Panc1 (cell line): ENCODE results near the gene SAP130.

ENCODE experiments used
- POLR2AphosphoS5 ChIP-seq: IDR thresholded peaks from 2 replicates; pipeline ENCODE4 v1.6.1; 2012; ENCODE audit warnings: mild to moderate bottlenecking, low read depth, low read length, moderate library complexity
- SIN3A ChIP-seq: IDR thresholded peaks from 2 replicates; pipeline ENCODE4 v1.6.1; 2012; ENCODE audit warnings: low read depth, mild to moderate bottlenecking, low read length, moderate library complexity, borderline replicate concordance; ENCODE audit not compliant: insufficient read depth
- TF ChIP-seq, protein P1 (sequence below): fragments of 450-650 bp; IDR thresholded peaks from 2 replicates; pipeline ENCODE4 v1.5.1; 2017; ENCODE audit warnings: mild to moderate bottlenecking
- TF ChIP-seq, protein P2 (sequence below), 2 experiments: IDR thresholded peaks; 2 replicates each; pipeline ENCODE4 v1.6.1; 2011 to 2012; ENCODE audit warnings: low read depth in 2 of 2, control low read depth in 1 of 2, low read length in 1 of 2, mild to moderate bottlenecking in 1 of 2, moderate library complexity in 1 of 2; ENCODE audit not compliant: insufficient read depth in 1 of 2

DNA sequence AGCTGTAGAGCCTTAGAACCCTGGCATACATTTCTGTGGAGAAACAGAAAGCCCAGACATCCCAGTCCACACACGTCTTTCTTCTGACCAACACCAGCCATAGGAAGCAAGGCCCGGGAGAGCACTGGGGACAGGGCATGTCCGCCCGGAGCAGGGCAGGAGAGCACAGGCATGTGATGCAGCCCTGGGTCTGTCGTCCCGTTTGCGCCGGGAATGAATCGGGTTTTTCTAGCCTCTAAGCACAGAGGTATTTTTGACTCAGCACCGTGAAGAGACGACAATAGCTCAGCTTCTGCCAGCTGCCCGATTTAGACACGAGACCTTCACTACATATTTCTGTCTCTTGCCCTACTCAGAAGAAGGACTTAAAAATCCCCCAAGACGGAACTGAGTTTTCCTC, 134.8 kb downstream of the SAP130 start:
- TF ChIP-seq, protein P1, sequence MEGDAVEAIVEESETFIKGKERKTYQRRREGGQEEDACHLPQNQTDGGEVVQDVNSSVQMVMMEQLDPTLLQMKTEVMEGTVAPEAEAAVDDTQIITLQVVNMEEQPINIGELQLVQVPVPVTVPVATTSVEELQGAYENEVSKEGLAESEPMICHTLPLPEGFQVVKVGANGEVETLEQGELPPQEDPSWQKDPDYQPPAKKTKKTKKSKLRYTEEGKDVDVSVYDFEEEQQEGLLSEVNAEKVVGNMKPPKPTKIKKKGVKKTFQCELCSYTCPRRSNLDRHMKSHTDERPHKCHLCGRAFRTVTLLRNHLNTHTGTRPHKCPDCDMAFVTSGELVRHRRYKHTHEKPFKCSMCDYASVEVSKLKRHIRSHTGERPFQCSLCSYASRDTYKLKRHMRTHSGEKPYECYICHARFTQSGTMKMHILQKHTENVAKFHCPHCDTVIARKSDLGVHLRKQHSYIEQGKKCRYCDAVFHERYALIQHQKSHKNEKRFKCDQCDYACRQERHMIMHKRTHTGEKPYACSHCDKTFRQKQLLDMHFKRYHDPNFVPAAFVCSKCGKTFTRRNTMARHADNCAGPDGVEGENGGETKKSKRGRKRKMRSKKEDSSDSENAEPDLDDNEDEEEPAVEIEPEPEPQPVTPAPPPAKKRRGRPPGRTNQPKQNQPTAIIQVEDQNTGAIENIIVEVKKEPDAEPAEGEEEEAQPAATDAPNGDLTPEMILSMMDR: no peak
- TF ChIP-seq POLR2AphosphoS5 (no peak), SIN3A (no peak)
- TF ChIP-seq, protein P2, sequence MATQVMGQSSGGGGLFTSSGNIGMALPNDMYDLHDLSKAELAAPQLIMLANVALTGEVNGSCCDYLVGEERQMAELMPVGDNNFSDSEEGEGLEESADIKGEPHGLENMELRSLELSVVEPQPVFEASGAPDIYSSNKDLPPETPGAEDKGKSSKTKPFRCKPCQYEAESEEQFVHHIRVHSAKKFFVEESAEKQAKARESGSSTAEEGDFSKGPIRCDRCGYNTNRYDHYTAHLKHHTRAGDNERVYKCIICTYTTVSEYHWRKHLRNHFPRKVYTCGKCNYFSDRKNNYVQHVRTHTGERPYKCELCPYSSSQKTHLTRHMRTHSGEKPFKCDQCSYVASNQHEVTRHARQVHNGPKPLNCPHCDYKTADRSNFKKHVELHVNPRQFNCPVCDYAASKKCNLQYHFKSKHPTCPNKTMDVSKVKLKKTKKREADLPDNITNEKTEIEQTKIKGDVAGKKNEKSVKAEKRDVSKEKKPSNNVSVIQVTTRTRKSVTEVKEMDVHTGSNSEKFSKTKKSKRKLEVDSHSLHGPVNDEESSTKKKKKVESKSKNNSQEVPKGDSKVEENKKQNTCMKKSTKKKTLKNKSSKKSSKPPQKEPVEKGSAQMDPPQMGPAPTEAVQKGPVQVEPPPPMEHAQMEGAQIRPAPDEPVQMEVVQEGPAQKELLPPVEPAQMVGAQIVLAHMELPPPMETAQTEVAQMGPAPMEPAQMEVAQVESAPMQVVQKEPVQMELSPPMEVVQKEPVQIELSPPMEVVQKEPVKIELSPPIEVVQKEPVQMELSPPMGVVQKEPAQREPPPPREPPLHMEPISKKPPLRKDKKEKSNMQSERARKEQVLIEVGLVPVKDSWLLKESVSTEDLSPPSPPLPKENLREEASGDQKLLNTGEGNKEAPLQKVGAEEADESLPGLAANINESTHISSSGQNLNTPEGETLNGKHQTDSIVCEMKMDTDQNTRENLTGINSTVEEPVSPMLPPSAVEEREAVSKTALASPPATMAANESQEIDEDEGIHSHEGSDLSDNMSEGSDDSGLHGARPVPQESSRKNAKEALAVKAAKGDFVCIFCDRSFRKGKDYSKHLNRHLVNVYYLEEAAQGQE (IDR thresholded peaks at IDR 0.05; ENCODE audit: insufficient read depth in 1 of 2, low read depth in 2 of 2, low read length in 1 of 2): no peak
